K562 (cell line): Measurements from ENCODE around the gene GMPR. TPM values are rescaled to one million over a fixed set of nuclear protein-coding genes. Genes with fewer than 3 reads are reported as not detected.
A peak's percentile ranks its signal among the peaks of the same experiment; 100 is the strongest.

Source experiments
- CHD1 ChIP-seq: fragments of 200-600 bp; sonication (generic); IDR thresholded peaks from one replicate; pipeline ENCODE4 v1.6.1; 2012; ENCODE audit warnings: mild to moderate bottlenecking, moderate library complexity, low read length, inconsistent platforms
- ELF4 ChIP-seq: fragments of 450-650 bp; formaldehyde crosslinking; IDR thresholded peaks from 2 replicates; pipeline ENCODE4 v1.4.0; 2022; ENCODE audit warnings: missing genetic modification characterization
- HMGN3 ChIP-seq: IDR thresholded peaks from 2 replicates; pipeline ENCODE4 v1.6.1; 2011; ENCODE audit warnings: borderline replicate concordance, low read depth, mild to moderate bottlenecking, mixed read lengths, low read length; ENCODE audit not compliant: insufficient read length; ENCODE audit errors: extremely low read depth
- PPARD ChIP-seq: fragments of 250-450 bp; sonication (Bioruptor Pico); IDR thresholded peaks from 2 replicates; pipeline ENCODE4 v1.8.0; 2022; ENCODE audit warnings: inconsistent platforms, mild to moderate bottlenecking, moderate library complexity
- PYGO2 ChIP-seq: fragments of 450-650 bp; IDR thresholded peaks from 2 replicates; pipeline ENCODE4 v1.6.1; 2016; ENCODE audit warnings: mild to moderate bottlenecking, missing genetic modification characterization, moderate library complexity, missing compliant biosample characterization
- RBM14 ChIP-seq: fragments of 200-400 bp; formaldehyde crosslinking; IDR thresholded peaks from 2 replicates; pipeline ENCODE4 v1.6.1; 2018; ENCODE audit warnings: low read depth, mild to moderate bottlenecking, low read length, moderate library complexity, borderline replicate concordance; ENCODE audit not compliant: insufficient read depth
- RFX7 ChIP-seq: fragments of 250-450 bp; sonication (Bioruptor Pico); IDR thresholded peaks from 2 replicates; pipeline ENCODE4 v1.5.1; 2021; ENCODE audit warnings: mild to moderate bottlenecking
- SMC3 ChIP-seq: conservative IDR thresholded peaks from 2 replicates; pipeline ENCODE4 v1.6.1; 2011; ENCODE audit warnings: low read depth, low read length, improper control_type of control experiment; ENCODE audit not compliant: insufficient read depth
- SREBF1 ChIP-seq: fragments of 150-350 bp; IDR thresholded peaks from 2 replicates; pipeline ENCODE4 v1.6.1; 2014; ENCODE audit warnings: antibody characterized with exemption, low read depth, low read length, borderline replicate concordance
- STAT5B ChIP-seq: fragments of 250-450 bp; sonication (Bioruptor Pico); IDR thresholded peaks from 2 replicates; pipeline ENCODE4 v1.8.0; 2021; ENCODE audit warnings: mild to moderate bottlenecking, inconsistent platforms
- TGIF2 ChIP-seq: sonication (generic); formaldehyde crosslinking; IDR thresholded peaks from 2 replicates; pipeline ENCODE4 v1.8.1; 2022; ENCODE audit warnings: mild to moderate bottlenecking, missing genetic modification reagents, moderate library complexity
- ZKSCAN3 ChIP-seq: fragments of 250-450 bp; sonication (Bioruptor Pico); IDR thresholded peaks from 2 replicates; pipeline ENCODE4 v1.4.0; 2020
- ZNF134 ChIP-seq: fragments of 250-450 bp; sonication (Bioruptor Pico); conservative IDR thresholded peaks from 2 replicates; pipeline ENCODE4 v1.4.0; 2020
- ZNF253 ChIP-seq: fragments of 250-450 bp; sonication (Bioruptor Pico); conservative IDR thresholded peaks from 2 replicates; pipeline ENCODE4 v1.6.1; 2021; ENCODE audit warnings: mild to moderate bottlenecking
- ZNF695 ChIP-seq: fragments of 450-650 bp; formaldehyde crosslinking; IDR thresholded peaks from 2 replicates; pipeline ENCODE4 v1.4.0; 2020; ENCODE audit warnings: mild to moderate bottlenecking, moderate library complexity
- ZNF785 ChIP-seq: fragments of 250-450 bp; sonication (Bioruptor Pico); IDR thresholded peaks from 2 replicates; pipeline ENCODE4 v1.4.0; 2020; ENCODE audit warnings: mild to moderate bottlenecking
- polyA plus RNA-seq, 8 experiments: library from polyadenylated mRNA; depleted of rRNA in 4 of 8; stranded (reverse) in 5 of 8; unstranded in 3 of 8; fragments of >200 nt; fragmentation: Nextera tagmentation in 2 of 8; fragmentation: Illumina TruSeq in 1 of 8; extraction: Ambion mirVana in 2 of 8; extraction: Trizol in 1 of 8; gene quantifications; 2 replicates each; pipeline versions ENCODE4 v1.2.1 to v1.2.3, GENCODE V29; 2011 to 2014; ENCODE audit warnings: inconsistent platforms in 1 of 8, missing spikeins in 1 of 8
- total RNA-seq, 7 experiments: library from RNA; depleted of rRNA in 6 of 7; stranded (reverse); fragments of >200 nt in 6 of 7; fragmentation: Illumina TruSeq in 2 of 7; extraction: Trizol in 2 of 7; gene quantifications; 2 replicates each; pipeline versions ENCODE4 v1.2.1 to v1.2.3, GENCODE V29; 2011 to 2021; ENCODE audit warnings: low replicate concordance in 1 of 7
- TF ChIP-seq, protein P1 (sequence below): sonication (generic); formaldehyde crosslinking; IDR thresholded peaks from 2 replicates; pipeline ENCODE4 v1.8.0; 2023; ENCODE audit warnings: mild to moderate bottlenecking, missing genetic modification reagents
- TF ChIP-seq, protein P2 (sequence below): sonication (generic); formaldehyde crosslinking; IDR thresholded peaks from 2 replicates; pipeline ENCODE4 v1.8.0; 2022; ENCODE audit warnings: missing genetic modification reagents, mild to moderate bottlenecking, borderline replicate concordance
- TF ChIP-seq, protein P3 (sequence below): sonication (generic); formaldehyde crosslinking; IDR thresholded peaks from 2 replicates; pipeline ENCODE4 v1.8.0; 2022; ENCODE audit warnings: mild to moderate bottlenecking, missing genetic modification reagents, borderline replicate concordance
- TF ChIP-seq, protein P4 (sequence below), 2 experiments: fragments of 450-650 bp in 1 of 2; IDR thresholded peaks; 2 replicates each; pipeline ENCODE4 v1.6.1; 2011 to 2017; ENCODE audit warnings: low read depth in 2 of 2, antibody characterized with exemption in 1 of 2, borderline replicate concordance in 1 of 2, low read length in 1 of 2, mild to moderate bottlenecking in 1 of 2, mixed read lengths in 1 of 2; ENCODE audit not compliant: control insufficient read depth in 1 of 2

Gene GMPR
- total and polyA plus RNA-seq, 9 of the 15 experiments (the other 6 are each of a cell fraction or from before 2014, with no cell fraction given) = 34.6 to 83.7 (median 49.8) TPM

DNA sequence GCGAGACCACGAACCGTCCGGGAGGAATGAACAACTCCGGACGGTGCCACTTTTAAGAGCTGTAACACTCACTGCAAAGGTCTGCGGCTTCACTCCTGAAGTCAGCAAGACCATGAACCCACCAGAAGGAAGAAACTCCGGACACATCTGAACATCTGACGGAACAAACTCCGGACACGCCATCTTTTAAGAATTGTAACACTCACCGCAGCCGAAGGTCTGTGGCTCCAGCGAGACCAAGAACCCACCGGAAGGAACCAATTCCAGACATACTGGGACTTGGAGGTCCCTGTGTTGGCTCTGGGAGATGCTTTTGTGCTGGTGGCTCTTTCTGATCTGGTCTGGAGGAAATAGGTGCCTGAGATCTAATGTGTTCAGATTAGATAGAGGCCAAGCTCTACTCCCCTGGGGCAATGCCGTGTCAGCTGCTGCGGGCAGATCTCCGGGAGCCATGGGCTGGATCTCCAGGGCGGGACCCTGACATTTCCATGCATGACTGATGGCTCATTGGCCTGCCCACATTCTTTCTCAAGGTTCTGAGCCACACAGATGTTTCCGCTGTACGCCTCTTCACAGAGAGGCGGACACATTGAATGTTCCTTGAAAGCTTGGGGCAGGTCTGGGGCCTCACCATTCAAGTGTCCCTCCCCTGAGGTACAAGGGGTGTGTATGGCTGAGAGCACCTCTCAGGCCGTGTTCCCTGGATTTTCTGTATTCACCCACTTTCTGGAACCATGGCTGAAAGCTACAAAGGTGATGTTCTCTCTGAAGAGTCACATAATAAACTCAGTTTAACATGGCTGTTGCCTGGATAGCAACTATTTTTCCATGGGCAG is 29.3 kb downstream of the GMPR start (continued):
- TF ChIP-seq, protein P1, sequence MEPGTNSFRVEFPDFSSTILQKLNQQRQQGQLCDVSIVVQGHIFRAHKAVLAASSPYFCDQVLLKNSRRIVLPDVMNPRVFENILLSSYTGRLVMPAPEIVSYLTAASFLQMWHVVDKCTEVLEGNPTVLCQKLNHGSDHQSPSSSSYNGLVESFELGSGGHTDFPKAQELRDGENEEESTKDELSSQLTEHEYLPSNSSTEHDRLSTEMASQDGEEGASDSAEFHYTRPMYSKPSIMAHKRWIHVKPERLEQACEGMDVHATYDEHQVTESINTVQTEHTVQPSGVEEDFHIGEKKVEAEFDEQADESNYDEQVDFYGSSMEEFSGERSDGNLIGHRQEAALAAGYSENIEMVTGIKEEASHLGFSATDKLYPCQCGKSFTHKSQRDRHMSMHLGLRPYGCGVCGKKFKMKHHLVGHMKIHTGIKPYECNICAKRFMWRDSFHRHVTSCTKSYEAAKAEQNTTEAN (CRISPR knock-in tag) = no peak
- TF ChIP-seq RBM14 (no peak), HMGN3 (peak; percentile 98), ZNF253 (CRISPR knock-in tag) (no peak), TGIF2 (no peak), ZNF695 (CRISPR knock-in tag) (peak; percentile 58; the same call in 1 of the 2 replicates), SMC3 (no peak), PYGO2 (tag) (peak; percentile 69; the same call in 1 of the 2 replicates), SREBF1 (no peak), CHD1 (peak; percentile 25), ELF4 (CRISPR knock-in tag) (peak; percentile 73), PPARD (CRISPR knock-in tag) (no peak), STAT5B (CRISPR knock-in tag) (no peak), RFX7 (no peak), ZKSCAN3 (CRISPR knock-in tag) (no peak), ZNF785 (CRISPR knock-in tag) (no peak), ZNF134 (CRISPR knock-in tag) (peak; percentile 26; the same call in 1 of the 2 replicates)
- TF ChIP-seq, protein P2, sequence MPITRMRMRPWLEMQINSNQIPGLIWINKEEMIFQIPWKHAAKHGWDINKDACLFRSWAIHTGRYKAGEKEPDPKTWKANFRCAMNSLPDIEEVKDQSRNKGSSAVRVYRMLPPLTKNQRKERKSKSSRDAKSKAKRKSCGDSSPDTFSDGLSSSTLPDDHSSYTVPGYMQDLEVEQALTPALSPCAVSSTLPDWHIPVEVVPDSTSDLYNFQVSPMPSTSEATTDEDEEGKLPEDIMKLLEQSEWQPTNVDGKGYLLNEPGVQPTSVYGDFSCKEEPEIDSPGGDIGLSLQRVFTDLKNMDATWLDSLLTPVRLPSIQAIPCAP (CRISPR knock-in tag) = no peak
- TF ChIP-seq, protein P3, sequence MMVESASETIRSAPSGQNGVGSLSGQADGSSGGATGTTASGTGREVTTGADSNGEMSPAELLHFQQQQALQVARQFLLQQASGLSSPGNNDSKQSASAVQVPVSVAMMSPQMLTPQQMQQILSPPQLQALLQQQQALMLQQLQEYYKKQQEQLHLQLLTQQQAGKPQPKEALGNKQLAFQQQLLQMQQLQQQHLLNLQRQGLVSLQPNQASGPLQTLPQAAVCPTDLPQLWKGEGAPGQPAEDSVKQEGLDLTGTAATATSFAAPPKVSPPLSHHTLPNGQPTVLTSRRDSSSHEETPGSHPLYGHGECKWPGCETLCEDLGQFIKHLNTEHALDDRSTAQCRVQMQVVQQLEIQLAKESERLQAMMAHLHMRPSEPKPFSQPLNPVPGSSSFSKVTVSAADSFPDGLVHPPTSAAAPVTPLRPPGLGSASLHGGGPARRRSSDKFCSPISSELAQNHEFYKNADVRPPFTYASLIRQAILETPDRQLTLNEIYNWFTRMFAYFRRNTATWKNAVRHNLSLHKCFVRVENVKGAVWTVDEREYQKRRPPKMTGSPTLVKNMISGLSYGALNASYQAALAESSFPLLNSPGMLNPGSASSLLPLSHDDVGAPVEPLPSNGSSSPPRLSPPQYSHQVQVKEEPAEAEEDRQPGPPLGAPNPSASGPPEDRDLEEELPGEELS = peak; percentile 78
- TF ChIP-seq, protein P4, sequence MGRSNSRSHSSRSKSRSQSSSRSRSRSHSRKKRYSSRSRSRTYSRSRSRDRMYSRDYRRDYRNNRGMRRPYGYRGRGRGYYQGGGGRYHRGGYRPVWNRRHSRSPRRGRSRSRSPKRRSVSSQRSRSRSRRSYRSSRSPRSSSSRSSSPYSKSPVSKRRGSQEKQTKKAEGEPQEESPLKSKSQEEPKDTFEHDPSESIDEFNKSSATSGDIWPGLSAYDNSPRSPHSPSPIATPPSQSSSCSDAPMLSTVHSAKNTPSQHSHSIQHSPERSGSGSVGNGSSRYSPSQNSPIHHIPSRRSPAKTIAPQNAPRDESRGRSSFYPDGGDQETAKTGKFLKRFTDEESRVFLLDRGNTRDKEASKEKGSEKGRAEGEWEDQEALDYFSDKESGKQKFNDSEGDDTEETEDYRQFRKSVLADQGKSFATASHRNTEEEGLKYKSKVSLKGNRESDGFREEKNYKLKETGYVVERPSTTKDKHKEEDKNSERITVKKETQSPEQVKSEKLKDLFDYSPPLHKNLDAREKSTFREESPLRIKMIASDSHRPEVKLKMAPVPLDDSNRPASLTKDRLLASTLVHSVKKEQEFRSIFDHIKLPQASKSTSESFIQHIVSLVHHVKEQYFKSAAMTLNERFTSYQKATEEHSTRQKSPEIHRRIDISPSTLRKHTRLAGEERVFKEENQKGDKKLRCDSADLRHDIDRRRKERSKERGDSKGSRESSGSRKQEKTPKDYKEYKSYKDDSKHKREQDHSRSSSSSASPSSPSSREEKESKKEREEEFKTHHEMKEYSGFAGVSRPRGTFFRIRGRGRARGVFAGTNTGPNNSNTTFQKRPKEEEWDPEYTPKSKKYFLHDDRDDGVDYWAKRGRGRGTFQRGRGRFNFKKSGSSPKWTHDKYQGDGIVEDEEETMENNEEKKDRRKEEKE (IDR thresholded peaks at IDR 0.05; ENCODE audit: borderline replicate concordance in 1 of 2, control insufficient read depth in 1 of 2, low read depth in 2 of 2, low read length in 1 of 2) = peak in 1 of 2 experiments; percentile 39; a peak in 2 of 4 replicates
